BJ (cell line): ENCODE results near the gene ZNF318. TPM values are rescaled to one million over a fixed set of nuclear protein-coding genes. Genes with fewer than 3 reads are reported as not detected.
"Not testable (repeated sequence)": the region's sequence is repeated elsewhere in the genome, so short reads cannot be mapped to it uniquely, and the experiment has no call there.

ENCODE experiments used
- CTCF ChIA-PET: fragments of 350-600 bp; formaldehyde crosslinking; extraction: SDS; loops from one replicate; lab custom pipeline; 2021; ENCODE audit warnings: antibody characterized with exemption, inconsistent platforms; lab: Yijun Ruan, JAX
- POLR2A ChIA-PET: fragments of 300-600 bp; sonication (Branson Sonifier 250); formaldehyde crosslinking; extraction: SDS; loops from one replicate; lab custom pipeline; 2021; ENCODE audit warnings: antibody characterized with exemption; lab: Charles Lee
- DNase-seq: peaks from one replicate; pipeline ENCODE4 v3.0.0-alpha.2; 2011; ENCODE audit warnings: low read depth
- H3K27me3 ChIP-seq: 2 replicates; pipeline ENCODE4 v1.6.0; 2011; ENCODE audit warnings: low read length; ENCODE audit not compliant: control insufficient read depth, insufficient read depth
- H3K36me3 ChIP-seq: 2 replicates; pipeline ENCODE4 v1.5.1; 2011; ENCODE audit warnings: low read length; ENCODE audit not compliant: control insufficient read depth, insufficient read depth
- H3K4me3 ChIP-seq: 2 replicates; pipeline ENCODE4 v1.5.1; 2011; ENCODE audit warnings: low read depth, mild to moderate bottlenecking, control low read depth, low read length
- polyA plus RNA-seq: library from polyadenylated mRNA; depleted of rRNA; stranded (reverse); fragments of >200 nt; gene quantifications from 2 replicates; pipeline ENCODE4 v1.2.3, GENCODE V29; 2011
- TF ChIP-seq, protein P1 (sequence below): IDR thresholded peaks from 2 replicates; pipeline ENCODE4 v1.5.1; 2011; ENCODE audit warnings: low read depth, mild to moderate bottlenecking, control low read depth, inconsistent platforms, low read length, moderate library complexity; ENCODE audit not compliant: insufficient read depth

Gene ZNF318
- polyA plus RNA-seq, 1 experiment = 11.5 TPM

GRCh38 chr6:43399932-43400487 lies 30.6 kb upstream of the ZNF318 start:
- Histone ChIP-seq H3K36me3 (no peaks in the 10 kb centered on the region), H3K4me3 (no peak overlapping the region), H3K27me3 (peaks cover 6% of the 10 kb centered on the region)
- TF ChIP-seq, protein P1, sequence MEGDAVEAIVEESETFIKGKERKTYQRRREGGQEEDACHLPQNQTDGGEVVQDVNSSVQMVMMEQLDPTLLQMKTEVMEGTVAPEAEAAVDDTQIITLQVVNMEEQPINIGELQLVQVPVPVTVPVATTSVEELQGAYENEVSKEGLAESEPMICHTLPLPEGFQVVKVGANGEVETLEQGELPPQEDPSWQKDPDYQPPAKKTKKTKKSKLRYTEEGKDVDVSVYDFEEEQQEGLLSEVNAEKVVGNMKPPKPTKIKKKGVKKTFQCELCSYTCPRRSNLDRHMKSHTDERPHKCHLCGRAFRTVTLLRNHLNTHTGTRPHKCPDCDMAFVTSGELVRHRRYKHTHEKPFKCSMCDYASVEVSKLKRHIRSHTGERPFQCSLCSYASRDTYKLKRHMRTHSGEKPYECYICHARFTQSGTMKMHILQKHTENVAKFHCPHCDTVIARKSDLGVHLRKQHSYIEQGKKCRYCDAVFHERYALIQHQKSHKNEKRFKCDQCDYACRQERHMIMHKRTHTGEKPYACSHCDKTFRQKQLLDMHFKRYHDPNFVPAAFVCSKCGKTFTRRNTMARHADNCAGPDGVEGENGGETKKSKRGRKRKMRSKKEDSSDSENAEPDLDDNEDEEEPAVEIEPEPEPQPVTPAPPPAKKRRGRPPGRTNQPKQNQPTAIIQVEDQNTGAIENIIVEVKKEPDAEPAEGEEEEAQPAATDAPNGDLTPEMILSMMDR = no peak
- ChIA-PET CTCF (interaction anchor here (1.6 kb wide), 1 partner anchor 22 kb away, joined by 4 read pairs; no protein-coding TSS in a partner anchor), POLR2A (no interaction called here)
- no peak for DNase-seq

DNA sequence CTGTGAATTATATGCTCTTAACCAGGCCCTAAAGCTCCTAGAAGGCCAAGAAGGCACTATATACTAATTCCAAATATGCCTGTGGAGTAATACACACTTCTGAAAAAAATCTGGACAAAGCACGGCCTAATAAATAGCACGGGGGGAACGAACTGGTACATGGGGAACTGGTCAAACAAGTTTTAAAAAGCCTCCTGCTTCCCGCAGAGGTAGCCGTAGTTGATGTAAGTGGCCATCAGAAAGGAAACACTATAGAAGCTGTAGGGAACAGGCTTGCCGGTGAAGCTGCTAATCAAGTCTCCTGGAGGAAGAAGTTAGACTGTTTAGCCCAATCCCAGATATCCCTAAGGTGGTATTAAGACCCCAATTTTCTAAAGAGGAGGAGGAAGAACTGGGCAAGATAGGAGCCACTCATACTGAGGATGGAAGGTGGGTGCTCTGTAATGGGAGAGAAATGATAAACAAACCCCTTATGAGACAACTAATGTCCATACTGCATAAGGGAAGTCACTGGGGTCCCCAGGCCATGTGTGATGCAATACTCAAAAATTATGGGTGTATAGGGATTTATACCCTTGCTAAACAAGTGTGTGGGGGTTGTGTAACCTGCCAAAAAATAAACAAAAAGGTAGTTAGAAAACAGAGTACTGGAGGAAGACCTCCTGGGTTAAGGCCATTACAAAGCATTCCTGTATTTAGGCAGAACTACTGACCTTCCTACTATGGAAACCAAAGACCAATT lies 27.1 kb upstream of the ZNF318 start:
- DNase-seq = no peak
- TF ChIP-seq, protein P1 = no peak
- CTCF ChIA-PET = no interaction called here
- POLR2A ChIA-PET = no interaction called here
- peaks cover 6% of the 10 kb centered on the region for H3K27me3 ChIP-seq
- H3K4me3 ChIP-seq = no peak overlapping the region
- H3K36me3 ChIP-seq = no peaks in the 10 kb centered on the region

- no peak for DNase-seq
- Histone ChIP-seq H3K36me3 (no peaks in the 10 kb centered on the region), H3K4me3 (no peak overlapping the region), H3K27me3 (peaks cover 6% of the 10 kb centered on the region)
- ChIA-PET POLR2A (no interaction called here), CTCF (no interaction called here)
- TF ChIP-seq, protein P1 = no peak
Observed at GRCh38 chr6:43395776-43396175, 26.3 kb upstream of the ZNF318 start.

- TF ChIP-seq, protein P1 = no peak
- peaks cover 1% of the 10 kb centered on the region; the same call in 1 of the 2 replicates for H3K27me3 ChIP-seq
- DNase-seq = no peak
- no peaks in the 10 kb centered on the region for H3K36me3 ChIP-seq
- no peak overlapping the region for H3K4me3 ChIP-seq
- ChIA-PET POLR2A (no interaction called here), CTCF (interaction anchor here (1.0 kb wide), 1 partner anchor 10 kb away, joined by 3 read pairs; no protein-coding TSS in a partner anchor)
Observed at GRCh38 chr6:43394982-43395381, 25.5 kb upstream of the ZNF318 start.

DNA sequence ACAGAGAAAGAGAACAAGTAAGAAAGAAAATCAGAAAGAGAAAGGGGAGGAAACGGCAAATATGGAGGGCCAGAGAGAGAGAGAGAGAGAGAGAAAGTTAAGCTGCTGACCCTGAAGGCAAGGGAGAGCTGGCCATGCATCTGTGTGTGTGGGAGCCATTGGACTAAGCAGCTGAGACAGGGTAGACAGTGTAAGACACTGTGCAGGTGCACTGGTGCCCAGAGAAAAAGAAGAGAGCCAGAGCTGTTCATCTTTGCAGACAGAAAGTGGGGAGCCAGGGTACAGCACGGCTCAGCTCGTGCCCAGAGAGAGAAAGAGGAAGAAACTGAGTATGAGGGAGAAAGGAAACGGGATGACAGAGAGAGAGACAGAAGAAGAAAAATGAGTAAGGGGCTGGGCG lies 24.2 kb upstream of the ZNF318 start:
- DNase-seq = no peak
- Histone ChIP-seq H3K4me3 (no peak overlapping the region), H3K27me3 (peaks cover 1% of the 10 kb centered on the region; the same call in 1 of the 2 replicates), H3K36me3 (no peaks in the 10 kb centered on the region)
- POLR2A ChIA-PET = no interaction called here
- TF ChIP-seq, protein P1 = no peak
- CTCF ChIA-PET = interaction anchor here (0.9 kb wide), 1 partner anchor 16 kb away, joined by 3 read pairs; no protein-coding TSS in a partner anchor

GRCh38 chr6:43393133-43393532 lies 23.7 kb upstream of the ZNF318 start:
- H3K4me3 ChIP-seq, POLR2A ChIA-PET: not testable (repeated sequence)
- CTCF ChIA-PET = interaction anchor here (0.9 to 1.2 kb wide), 2 partner anchors 15 to 20 kb away, joined by 3 read pairs; no protein-coding TSS in a partner anchor

More at GRCh38 chr6:43393133-43393532, 23.7 kb upstream of the ZNF318 start:
- not testable (repeated sequence) for H3K36me3 ChIP-seq, DNase-seq, H3K27me3 ChIP-seq
